GM21528 (cell line): ENCODE results near the gene LPAR5.

Source experiments
- ATAC-seq: cut with Tn5 transposase; IDR thresholded peaks from one replicate; pipeline ENCODE4 v1.9.1; 2021; ENCODE audit warnings: mild to moderate bottlenecking, moderate library complexity; ENCODE audit not compliant: unreplicated experiment, low FRiP score

LPAR5 gene

DNA sequence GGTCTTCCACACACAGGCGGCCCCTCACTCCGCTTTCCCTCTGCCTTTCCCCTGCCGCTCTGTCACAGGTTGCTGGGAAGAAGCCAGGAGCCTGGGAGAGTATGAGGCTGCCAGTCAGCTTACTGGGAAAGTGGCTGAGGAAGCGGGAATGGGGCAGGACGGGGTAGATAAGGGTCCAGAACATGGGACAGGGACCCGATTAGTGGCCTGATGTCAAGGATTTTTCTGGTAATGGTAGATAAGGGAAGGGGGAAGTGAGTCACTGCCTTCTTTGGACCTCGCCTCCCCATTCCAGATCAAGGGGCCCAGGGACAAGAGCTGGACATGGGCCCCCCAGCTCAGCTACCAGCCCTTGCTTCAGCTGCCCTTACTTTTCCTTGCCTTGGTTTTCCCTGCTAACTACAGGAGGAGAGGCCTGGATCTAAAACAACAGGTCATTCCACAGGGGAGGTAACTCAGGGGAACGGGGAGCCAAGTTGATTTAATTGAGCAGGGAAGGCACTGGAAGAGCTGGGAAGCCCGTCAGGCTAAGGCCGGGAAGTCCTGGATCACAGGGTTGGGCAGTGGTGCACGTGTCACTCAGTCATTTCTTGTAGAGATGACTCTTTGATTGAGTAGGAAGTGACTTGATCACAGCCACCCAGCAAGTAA is 3.5 kb upstream of the LPAR5 start:
- no peak for ATAC-seq

DNA sequence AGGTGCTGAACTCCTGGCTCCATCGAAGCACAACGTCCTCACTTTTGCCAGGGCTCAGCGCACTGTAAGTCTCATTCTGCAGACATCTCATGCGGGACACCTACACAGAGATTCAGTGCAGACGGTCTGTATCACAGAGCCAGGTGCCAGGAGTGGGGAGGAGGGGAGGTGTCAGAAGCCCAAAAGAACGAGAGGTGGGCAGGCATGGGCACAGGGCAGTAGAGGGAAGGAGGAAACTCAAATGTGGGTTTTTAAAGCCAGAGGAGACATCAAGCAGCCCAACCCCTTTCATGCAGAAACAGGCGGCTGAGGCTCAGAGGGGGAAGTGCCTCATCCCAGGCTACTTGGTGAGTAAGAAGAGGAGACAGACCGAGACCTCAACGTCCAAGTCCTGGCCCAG is 2.5 kb upstream of the LPAR5 start:
- ATAC-seq: no peak

DNA sequence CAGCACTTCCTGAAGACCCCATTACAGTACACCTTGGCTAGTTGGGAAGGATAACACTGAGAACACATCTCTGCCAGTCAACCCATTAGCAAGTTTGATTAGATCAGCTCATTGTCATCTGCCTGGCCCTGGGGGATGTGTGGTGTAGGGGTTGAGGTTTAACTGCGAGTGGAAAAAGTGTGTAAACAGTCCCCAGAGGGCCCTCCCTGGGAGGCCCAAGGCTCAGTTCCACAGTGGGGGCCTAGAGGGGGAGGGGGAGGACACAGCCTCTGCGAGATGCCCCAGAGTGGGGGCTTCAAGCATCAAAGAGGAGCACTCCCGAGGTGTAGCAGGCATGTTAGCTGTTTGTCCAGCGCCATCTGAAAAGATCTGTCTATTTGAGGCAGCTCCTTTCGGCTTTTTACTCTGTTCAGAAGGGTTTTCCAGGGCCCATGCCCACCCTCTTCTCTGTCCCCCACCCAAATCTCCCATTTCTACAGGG is 344 bp downstream of the LPAR5 start:
- peak; percentile 39 for ATAC-seq

DNA sequence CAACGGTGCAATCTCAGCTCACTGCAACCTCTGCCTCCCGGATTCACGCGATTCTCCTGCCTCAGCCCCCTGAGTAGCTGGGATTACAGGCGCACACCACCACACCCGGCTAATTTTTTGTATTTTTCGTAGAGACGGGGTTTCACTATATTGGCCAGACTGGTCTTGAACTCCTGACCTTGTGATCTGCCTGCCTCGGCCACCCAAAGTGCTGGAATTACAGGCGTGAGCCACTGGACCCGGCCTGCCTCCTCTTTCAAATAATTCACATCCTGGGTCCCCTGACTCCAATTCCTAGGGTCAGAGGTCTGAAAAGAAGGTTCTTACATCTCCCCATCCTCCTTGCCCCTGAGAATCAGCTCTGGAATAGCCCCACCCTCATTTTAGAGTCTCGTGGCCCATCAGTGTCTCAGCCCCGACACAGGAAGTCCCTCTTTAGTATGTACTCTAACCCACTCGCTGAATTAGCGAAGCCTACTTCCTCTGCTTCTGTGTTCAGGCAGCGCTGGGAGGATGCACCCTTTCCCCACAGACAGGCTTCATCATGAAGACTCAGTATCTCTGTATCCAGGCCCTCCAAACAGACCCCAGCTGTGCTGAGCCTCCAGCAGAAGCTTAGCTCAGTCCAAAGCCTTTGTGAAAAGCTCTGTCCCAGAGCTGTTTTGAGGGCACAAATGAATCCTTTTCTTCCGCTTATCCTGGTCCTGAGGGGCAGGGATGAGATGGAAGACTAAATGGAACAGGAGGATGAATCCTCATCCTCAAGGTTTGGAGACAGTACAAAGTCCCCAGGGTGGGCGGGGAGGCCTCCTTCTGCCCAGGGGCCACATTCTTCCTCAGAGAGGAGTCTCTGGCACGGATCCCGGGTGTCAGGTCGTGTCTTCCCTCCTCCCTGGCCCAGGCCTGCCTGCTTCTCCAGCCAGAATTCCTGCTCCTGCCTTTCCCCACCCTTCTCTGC is 3.5 kb downstream of the LPAR5 start:
- ATAC-seq: peak; percentile 63

DNA sequence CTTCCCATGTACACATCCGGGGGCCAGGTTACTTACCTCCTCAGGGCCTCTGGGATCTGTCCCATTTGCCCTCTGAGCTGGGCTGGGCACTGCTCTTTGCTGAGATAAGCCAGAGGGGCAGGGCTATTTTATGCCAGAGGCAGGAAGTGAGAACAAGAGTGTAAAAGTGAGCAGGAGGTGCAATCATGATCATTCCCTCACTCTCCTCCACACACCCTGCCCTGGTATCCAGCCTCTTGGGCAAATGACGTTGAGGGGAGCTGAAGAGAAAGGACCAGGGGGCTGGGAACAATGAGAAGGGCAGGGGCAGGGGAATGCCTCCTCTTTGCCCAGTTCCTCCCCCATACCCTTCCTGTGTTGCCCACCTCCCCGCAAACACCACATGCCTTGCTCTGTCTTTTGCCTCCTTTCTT is 4.2 kb downstream of the LPAR5 start:
- no peak for ATAC-seq

DNA sequence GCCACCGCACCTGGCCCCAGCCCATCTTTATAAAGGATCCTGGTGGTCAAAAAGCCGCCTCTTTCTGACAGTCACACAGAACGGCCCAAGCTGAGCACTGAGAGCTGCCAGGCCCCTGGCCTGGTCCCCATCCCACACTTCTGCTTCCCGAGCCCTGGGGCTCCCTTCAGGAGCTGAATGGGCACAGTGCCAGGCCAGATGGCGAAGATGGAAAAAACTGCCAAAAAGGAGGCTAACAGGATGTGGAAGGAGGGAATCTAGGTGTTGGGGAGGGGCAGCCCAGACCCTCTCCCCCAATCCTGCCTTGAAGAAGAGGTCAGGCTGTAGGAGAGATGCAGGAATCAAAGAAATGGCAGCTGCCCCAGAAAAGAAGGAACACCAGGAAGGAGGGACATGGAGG is 5.0 kb downstream of the LPAR5 start:
- no peak for ATAC-seq

DNA sequence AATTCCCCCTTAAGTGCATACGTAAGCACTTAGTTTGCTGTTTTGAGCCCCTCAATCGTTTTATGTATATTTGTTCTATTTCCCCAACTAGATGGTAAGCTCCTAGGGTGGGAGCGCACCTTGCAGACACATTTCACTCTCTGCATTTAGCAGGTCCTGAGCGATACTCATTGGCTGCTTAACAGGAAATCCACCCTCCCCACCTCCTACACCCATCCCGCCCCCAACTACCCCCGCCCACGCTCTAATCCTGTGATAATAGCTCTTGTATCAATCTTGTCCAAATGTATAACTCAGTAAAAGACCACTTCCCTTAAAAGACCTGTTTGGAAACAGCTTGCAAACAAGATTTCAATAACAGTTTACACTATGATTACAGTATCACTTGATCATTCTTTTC is 8.1 kb downstream of the LPAR5 start:
- no peak for ATAC-seq

DNA sequence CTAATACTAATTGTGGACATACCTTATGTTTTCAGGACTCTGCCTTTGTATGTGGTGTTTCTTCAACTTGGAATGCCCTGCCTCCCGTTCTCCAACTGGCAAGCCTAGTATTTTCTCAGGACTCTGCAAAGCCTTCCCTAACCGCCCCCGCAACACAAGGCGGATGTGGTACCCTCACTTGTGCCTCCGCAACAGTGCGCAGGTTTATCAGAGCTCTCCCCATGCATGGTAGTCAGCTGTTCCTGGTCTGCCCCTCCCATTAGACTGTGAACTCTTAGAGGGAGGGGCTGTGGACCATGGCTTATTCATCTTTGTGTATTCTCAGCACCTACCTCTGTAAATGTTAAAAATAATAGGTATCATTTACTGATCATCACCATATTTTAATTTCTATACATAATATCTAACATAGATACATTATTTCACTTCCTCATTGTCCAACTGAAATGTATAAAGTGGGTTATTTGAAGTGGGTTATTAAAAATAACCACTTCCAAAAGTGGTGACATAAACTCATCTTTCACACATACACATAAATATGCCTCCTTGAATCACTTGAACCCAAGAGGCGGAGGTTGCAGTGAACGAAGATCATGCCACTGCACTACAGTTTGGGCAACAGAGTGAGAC is 9.0 kb downstream of the LPAR5 start:
- ATAC-seq: no peak

DNA sequence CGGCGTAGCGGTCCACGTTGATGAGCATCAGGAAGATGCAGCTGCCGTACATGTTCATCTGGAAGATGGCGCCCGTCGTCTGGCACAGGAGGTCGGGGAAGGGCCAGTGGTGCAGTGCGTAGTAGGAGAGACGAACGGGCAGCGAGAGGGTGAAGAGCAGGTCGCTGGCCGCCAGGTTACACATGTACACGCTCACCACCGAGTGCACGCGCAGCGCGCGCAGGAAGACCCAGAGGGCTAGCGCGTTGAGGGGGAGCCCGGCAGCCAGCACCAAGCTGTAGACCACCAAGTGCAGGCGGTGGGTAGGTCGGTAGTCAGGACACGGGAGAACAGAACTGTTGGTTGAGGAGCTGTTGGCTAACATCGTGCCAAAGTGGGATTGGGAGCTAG is 14.9 kb downstream of the LPAR5 start:
- no peak for ATAC-seq

DNA sequence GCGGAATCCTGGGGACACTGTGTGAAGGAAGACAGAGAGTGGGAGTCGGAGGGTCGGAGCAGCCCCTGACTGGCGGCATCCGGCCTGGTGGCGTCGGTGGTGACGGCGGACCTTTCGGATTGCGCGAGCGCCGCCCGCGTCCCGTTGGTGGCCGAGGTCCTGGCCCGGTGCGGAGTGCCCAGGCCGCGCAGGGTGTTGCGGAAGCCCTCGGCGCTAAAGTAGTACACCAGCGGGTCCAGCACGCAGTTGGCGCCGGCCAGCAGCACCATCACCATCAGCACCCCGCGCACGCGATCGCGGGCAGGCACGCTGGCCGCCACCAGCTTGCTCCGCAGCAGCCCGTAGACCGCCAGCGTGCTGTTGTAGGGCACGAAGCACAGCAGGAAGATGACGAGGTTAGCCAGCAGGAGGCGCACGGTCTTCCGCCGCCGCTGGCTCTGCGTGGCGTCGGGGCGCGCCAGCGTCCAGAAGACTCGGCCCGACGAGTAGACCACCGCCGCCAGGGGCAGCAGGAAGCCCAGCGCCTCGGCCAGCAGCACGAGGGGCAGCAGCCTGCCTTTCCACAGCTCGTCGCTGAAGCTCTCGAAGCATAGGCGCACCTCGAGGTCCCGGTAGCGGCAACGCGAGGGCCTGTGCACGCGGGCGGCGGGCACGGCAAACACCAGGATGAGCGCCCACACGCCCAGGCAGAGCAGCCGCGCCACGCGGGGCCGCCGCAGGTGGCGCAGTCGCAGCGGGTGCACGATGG is 15.4 kb downstream of the LPAR5 start:
- ATAC-seq: no peak

DNA sequence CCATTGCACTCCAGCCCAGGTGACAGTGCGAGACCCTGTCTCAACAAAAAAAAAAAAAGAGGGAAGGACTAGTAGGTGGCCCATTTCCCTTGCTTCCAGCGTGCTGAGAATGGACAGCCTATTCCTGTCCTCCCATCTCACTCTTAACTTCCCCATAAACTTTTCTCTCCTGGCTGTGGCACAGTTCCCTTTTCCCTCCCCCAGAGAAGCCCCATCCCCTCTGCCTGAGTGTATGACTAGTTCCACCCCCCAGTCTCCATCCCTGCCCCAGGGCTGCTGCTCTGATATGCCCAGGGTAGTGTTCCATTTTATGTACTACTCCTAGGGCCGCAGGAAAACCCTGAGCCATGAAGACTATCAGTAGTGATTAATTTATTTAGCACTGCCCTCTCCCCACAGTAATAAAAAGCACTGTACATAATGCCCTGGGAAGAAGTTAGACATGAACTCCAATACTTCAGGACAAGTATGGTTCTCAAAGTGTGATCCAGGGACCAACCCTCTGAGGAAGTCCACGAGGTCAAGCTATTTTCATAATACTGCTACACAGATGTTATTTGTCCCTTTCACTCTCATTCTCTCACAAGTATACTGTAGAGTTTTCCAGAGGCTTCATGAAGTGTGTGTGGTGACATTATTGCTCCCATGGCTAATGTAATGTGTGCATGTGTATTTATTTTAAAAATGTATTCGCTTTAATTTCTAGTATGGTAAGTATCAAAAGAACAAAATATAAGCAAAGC is 17.1 kb downstream of the LPAR5 start:
- ATAC-seq: no peak

DNA sequence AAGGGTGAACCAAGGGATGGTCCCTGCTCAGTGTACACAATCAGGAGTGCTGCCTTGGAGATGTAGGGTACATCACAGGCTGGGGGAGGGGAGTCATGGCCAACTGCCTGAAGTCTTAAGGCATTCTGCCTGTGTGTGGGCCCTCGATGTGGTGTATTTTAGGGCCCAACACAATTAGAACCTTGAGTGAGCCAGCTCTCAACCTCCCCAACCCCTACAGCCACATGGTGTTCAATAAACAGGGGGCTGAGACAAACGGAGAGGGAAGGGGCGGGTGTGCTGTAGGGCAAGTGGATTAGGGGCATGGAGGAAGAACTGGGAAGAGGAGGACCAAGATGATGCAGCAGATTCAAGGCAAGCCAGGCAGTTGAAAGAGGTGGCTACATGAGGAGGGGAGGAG is 20.0 kb downstream of the LPAR5 start:
- ATAC-seq: no peak

DNA sequence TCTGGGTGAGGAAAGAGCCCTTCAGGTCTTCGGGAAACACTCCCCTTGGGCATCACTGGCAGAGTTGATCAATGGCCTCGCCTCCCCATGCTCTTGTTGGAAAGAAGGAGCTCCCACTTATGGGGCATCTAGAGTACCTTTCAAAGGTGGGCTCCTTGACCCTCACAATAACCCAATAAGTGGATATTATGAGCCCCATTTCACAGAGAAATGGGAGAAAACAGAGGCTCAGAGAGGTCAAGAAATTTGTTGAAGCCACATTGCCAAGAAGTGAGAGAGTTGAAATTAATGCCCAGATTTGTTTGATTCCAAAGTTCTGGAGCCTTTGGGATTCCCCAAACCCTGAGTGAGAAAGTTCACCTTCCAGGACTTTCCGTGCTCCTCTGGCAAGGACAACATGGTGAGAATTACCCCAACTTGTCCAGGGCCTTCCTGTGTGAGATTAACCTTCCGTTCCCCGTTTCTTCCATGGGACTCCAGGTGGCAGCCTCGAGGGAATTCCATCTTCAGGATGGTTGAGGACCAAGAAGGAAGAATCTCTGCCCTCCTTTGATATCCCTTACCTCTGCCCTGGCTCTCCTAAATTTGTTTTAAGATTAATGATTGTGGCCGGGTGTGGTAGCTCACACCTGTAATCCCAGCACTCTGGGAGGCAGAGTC is 21.1 kb downstream of the LPAR5 start:
- no peak for ATAC-seq

DNA sequence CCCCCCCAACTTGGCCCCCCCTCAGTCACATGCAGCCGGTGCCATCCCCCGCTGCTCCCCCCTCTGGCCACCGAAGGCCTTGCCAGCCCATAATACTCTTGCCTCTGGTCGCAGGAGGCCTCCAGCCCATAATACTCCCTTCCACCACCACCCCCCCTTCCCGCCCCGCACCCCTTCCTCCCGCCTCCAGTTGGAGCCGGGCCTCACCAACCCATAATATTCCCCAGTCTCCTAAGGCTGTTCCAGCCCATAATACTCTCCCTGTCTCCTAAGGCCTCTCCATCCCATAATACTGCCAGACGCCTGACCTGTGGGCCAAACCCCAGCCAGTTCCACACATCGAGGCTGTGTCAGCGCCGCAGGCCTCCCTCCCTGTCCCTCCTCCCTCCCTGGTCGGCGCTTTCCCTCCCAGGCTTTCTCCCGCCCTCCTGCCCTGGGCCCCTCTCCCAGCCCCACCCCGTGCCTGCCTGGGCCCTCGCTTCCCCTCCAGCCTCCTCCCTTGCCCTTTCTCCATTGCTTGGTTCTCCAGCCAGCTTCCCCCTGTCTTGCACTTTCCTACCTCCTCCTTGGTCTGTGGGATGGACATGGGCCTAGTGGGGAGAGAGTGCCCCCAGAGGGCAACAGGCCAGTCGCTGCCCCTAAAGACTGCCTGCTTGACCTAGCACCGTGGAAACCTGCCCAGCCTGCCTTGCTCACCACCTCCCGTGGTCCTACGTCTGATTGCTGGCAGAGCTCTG is 21.8 kb downstream of the LPAR5 start:
- no peak for ATAC-seq

DNA sequence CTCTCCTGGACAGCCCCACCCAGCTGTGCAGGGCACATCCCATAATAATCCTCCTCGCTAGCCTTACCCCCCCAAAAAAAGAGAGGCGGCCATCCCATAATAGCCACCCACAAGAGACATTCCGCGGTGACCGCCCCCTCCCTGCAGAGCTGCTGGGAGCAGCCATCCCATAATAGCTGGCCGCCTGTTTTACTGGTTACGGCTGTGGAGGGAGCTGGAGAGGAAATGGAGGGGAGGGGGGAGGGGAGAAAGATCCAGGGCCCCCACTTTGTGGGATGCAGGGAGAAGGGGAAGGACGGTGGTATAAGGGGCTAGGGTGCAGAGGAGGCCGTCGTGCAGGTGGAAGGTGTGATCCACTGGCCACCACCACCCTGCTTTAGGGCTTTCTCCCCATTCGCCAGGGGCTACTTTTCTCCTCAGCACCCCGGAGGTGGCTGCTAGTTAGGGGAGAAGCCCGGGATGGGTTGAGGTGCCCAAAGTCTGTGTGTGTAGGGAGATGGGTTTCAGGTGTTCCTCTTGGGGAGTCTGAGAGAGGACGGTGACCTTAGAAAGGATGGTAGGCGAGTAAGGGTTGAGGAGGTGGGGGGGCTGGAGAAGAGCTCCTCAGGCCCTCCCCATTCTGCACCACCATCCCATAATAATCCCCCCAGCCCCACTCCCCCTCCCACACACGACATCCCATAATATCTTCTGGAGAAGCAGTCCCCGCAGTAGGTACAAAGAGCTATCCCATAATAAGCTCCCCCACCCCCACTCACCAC is 22.6 kb downstream of the LPAR5 start:
- no peak for ATAC-seq

DNA sequence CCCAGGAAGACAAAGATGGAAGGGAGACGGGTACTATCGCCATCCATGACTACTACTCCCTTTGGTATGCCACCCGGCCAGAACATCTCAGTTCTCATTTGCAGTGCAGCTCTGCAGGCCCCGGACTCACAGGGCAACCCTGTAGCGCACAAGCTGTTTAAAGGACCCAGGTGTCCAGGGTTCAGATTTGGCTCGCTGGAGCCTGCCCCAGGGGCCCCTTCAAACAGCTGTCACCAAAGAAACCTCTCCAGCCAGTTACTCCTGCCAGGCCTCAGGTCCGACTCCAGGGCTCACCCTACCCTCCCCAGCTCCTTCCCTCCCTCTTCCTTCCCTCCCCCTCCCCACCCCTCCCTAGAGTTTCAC is 23.1 kb downstream of the LPAR5 start:
- ATAC-seq: no peak

DNA sequence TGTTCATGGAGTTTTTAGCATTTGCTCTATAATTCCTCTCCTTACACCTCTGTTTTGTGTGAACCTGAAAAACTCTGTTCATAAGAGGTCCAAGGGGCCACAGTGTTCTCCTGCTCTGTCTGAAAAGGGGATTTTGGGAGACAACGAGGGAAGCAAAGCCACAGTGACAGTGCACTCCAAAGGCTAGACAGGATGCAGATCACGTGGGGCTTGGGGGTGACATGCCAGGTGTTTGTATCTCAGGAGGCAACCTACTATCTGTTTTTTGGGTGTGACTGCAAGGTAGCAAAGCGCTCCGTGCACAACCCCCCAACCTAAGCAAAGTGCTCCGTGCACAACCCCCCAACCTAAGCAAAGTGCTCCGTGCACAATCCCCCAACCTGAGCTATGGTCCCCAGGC is 23.5 kb downstream of the LPAR5 start:
- ATAC-seq: no peak

DNA sequence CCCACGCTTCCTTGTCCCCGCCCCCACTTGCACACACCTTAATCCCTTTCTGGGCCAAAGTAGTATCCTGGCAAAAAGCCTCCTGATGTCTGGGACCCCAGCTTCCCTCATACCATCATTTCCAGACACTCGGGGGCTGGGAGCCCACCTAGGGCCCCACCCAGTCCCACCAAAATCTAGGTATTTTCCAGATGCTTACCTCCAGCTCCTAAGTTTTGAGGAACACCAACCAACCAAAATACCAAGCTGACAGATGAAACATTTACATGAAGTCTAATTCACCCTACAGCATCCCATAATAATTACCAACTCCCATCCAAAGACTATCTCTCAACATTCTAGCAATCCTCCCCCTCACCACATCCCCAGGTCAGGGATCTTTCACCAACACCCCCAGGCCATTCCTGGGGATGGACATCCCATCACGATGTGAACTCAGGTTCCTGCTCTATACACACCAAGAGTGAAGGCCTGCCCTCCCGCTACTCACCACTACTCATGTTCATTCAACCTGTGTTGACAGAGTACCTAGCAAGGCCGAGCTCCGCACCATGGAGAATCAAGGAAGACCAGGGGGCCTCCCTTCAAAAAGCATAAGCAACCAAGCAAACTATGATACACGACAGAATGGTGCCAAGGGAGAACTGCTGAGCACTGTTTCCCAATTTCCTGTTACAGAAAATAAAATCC is 27.0 kb downstream of the LPAR5 start:
- no peak for ATAC-seq
